ENCODE results near the gene TEKT2.
A peak's percentile ranks its signal among the peaks of the same experiment; 100 is the strongest.

Gene TEKT2

GRCh38 chr1:36128905-36129206 lies 45.0 kb downstream of the TEKT2 start:
- DNase-seq (ENCODE audit: low read depth), result no peak

- no peak for DNase-seq (ENCODE audit: low read depth)
These were observed 48.1 kb downstream of the TEKT2 start for GRCh38 chr1:36132029-36132428.

GRCh38 chr1:36133484-36133883 lies 49.6 kb downstream of the TEKT2 start:
- DNase-seq (ENCODE audit: low read depth), result peak; percentile 96

GRCh38 chr1:36134031-36134430 lies 50.1 kb downstream of the TEKT2 start:
- DNase-seq (ENCODE audit: low read depth), result no peak

- peak; percentile 75 for DNase-seq (ENCODE audit: low read depth)
These were observed 50.8 kb downstream of the TEKT2 start for GRCh38 chr1:36134505-36135329.

GRCh38 chr1:36135330-36135667 lies 51.4 kb downstream of the TEKT2 start:
- no peak for DNase-seq (ENCODE audit: low read depth)

- DNase-seq (ENCODE audit: low read depth), result no peak
These were observed 51.9 kb downstream of the TEKT2 start for GRCh38 chr1:36135796-36136195.

GRCh38 chr1:36136535-36136934 lies 52.6 kb downstream of the TEKT2 start:
- peak; percentile 87 for DNase-seq (ENCODE audit: low read depth)

GRCh38 chr1:36137226-36137625 lies 53.3 kb downstream of the TEKT2 start:
- no peak for DNase-seq (ENCODE audit: low read depth)

- DNase-seq (ENCODE audit: low read depth), result no peak
These were observed 53.9 kb downstream of the TEKT2 start for GRCh38 chr1:36137776-36138175.

Data from ELR (cell line).